DOHH2 (cell line): ENCODE measurements around the gene RNU5B-1.
A peak's percentile ranks its signal among the peaks of the same experiment; 100 is the strongest.

Experiments used
- CTCF ChIP-seq: fragments of 200-600 bp; sonication (generic); IDR thresholded peaks from one replicate; pipeline ENCODE4 v1.5.1; 2014; ENCODE audit warnings: antibody characterized with exemption, mild to moderate bottlenecking, low read depth, low read length; ENCODE audit not compliant: poor library complexity, severe bottlenecking
- EZH2phosphoT487 ChIP-seq: fragments of 200-600 bp; sonication (generic); IDR thresholded peaks from 2 replicates; pipeline ENCODE4 v1.6.1; 2017; ENCODE audit warnings: borderline replicate concordance, mild to moderate bottlenecking, antibody characterized with exemption, low read length, moderate library complexity, mixed read lengths

GRCh38 chr15:65318870-65319356, 14.4 kb downstream of the RNU5B-1 start:
- peak; percentile 80 for TF ChIP-seq CTCF
- no peak for TF ChIP-seq EZH2phosphoT487
